ENCODE results near the gene RAI1. TPM values are rescaled to one million over a fixed set of nuclear protein-coding genes. Genes with fewer than 3 reads are reported as not detected.

The RAI1 gene
- total and polyA plus RNA-seq, 2 of the 13 experiments (the other 11 are each of a cell fraction or from before 2014, with no cell fraction given): 3.4 to 5.2 TPM

DNA sequence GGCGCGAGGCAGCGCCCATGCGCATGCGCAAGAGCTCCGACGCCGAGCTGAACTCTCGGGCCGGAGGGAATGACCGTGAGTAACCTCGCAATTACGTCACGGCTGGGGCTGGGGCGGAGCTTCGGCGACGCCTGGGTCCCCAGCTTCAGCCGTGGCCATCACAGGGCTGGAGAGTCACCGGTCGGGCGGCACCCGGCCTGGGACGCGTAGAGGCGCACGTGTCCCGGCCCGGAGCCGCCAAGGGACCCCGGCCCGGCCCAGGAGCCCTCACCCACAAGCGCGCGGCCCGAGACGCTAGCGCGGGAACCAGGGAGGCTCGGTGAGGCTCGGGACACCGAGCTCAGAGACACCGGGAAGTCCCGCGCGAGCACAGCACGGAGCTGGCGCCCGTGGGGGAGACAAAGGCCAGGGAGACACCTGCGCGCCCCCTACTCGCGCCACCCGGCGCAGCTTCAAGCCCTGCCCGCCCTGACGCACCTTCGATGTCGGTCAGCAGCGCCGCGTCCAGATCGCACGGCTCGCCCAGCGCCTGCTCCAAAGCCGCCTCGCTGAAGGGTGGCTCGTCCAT, 155.1 kb downstream of the RAI1 start (continued):
- TF ChIP-seq, protein P1, sequence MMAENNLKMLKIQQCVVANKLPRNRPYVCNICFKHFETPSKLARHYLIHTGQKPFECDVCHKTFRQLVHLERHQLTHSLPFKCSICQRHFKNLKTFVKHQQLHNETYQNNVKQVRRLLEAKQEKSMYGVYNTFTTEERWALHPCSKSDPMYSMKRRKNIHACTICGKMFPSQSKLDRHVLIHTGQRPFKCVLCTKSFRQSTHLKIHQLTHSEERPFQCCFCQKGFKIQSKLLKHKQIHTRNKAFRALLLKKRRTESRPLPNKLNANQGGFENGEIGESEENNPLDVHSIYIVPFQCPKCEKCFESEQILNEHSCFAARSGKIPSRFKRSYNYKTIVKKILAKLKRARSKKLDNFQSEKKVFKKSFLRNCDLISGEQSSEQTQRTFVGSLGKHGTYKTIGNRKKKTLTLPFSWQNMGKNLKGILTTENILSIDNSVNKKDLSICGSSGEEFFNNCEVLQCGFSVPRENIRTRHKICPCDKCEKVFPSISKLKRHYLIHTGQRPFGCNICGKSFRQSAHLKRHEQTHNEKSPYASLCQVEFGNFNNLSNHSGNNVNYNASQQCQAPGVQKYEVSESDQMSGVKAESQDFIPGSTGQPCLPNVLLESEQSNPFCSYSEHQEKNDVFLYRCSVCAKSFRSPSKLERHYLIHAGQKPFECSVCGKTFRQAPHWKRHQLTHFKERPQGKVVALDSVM (CRISPR knock-in tag; IDR thresholded peaks at IDR 0.05): 0 out of 2 replicates have a peak, but pooled peaks have one; percentile 3
- TF ChIP-seq GTF2F1 (IDR thresholded peaks at IDR 0.05; ENCODE audit: low read length): peak; percentile 62; the same call in 1 of the 2 replicates
- TF ChIP-seq HOXA9 (CRISPR knock-in tag; IDR thresholded peaks at IDR 0.05; ENCODE audit: borderline replicate concordance): no peak
- TF ChIP-seq, protein P2, sequence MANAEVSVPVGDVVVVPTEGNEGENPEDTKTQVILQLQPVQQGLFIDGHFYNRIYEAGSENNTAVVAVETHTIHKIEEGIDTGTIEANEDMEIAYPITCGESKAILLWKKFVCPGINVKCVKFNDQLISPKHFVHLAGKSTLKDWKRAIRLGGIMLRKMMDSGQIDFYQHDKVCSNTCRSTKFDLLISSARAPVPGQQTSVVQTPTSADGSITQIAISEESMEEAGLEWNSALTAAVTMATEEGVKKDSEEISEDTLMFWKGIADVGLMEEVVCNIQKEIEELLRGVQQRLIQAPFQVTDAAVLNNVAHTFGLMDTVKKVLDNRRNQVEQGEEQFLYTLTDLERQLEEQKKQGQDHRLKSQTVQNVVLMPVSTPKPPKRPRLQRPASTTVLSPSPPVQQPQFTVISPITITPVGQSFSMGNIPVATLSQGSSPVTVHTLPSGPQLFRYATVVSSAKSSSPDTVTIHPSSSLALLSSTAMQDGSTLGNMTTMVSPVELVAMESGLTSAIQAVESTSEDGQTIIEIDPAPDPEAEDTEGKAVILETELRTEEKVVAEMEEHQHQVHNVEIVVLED (CRISPR knock-in tag; IDR thresholded peaks at IDR 0.05; ENCODE audit: borderline replicate concordance): peak; percentile 51; the same call in 1 of the 2 replicates
- no peak for TF ChIP-seq MBNL3 (CRISPR knock-in tag; conservative IDR thresholded peaks at IDR 0.05)
- 0 out of 2 replicates have a peak, but pooled peaks have one; percentile 48 for TF ChIP-seq PRMT3 (CRISPR knock-in tag; IDR thresholded peaks at IDR 0.05; ENCODE audit: borderline replicate concordance, low read depth)
- TF ChIP-seq SMARCC2 (IDR thresholded peaks at IDR 0.05): no peak
- no peak for TF ChIP-seq SMARCE1 (IDR thresholded peaks at IDR 0.05; ENCODE audit: borderline replicate concordance)
- TF ChIP-seq SOX6 (IDR thresholded peaks at IDR 0.05): no peak
- peak; percentile 70 for TF ChIP-seq SOX6 (CRISPR knock-in tag; IDR thresholded peaks at IDR 0.05)
- TF ChIP-seq ZSCAN22 (CRISPR knock-in tag; IDR thresholded peaks at IDR 0.05): no peak
- TF ChIP-seq, protein P3, sequence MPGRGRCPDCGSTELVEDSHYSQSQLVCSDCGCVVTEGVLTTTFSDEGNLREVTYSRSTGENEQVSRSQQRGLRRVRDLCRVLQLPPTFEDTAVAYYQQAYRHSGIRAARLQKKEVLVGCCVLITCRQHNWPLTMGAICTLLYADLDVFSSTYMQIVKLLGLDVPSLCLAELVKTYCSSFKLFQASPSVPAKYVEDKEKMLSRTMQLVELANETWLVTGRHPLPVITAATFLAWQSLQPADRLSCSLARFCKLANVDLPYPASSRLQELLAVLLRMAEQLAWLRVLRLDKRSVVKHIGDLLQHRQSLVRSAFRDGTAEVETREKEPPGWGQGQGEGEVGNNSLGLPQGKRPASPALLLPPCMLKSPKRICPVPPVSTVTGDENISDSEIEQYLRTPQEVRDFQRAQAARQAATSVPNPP (CRISPR knock-in tag; IDR thresholded peaks at IDR 0.05): no peak
- TF ChIP-seq HOXA5 (CRISPR knock-in tag; IDR thresholded peaks at IDR 0.05): peak; percentile 94
- peak; percentile 65 for TF ChIP-seq RAD21 (CRISPR knock-in tag; IDR thresholded peaks at IDR 0.05)
- peak; percentile 52; the same call in 1 of the 2 replicates for TF ChIP-seq MIXL1 (CRISPR knock-in tag; IDR thresholded peaks at IDR 0.05)
- no peak for TF ChIP-seq ZNF670 (CRISPR knock-in tag; IDR thresholded peaks at IDR 0.05; ENCODE audit: borderline replicate concordance)
- peak; percentile 75; the same call in 1 of the 2 replicates for TF ChIP-seq MEIS2 (CRISPR knock-in tag; IDR thresholded peaks at IDR 0.05)
- TF ChIP-seq, protein P4, sequence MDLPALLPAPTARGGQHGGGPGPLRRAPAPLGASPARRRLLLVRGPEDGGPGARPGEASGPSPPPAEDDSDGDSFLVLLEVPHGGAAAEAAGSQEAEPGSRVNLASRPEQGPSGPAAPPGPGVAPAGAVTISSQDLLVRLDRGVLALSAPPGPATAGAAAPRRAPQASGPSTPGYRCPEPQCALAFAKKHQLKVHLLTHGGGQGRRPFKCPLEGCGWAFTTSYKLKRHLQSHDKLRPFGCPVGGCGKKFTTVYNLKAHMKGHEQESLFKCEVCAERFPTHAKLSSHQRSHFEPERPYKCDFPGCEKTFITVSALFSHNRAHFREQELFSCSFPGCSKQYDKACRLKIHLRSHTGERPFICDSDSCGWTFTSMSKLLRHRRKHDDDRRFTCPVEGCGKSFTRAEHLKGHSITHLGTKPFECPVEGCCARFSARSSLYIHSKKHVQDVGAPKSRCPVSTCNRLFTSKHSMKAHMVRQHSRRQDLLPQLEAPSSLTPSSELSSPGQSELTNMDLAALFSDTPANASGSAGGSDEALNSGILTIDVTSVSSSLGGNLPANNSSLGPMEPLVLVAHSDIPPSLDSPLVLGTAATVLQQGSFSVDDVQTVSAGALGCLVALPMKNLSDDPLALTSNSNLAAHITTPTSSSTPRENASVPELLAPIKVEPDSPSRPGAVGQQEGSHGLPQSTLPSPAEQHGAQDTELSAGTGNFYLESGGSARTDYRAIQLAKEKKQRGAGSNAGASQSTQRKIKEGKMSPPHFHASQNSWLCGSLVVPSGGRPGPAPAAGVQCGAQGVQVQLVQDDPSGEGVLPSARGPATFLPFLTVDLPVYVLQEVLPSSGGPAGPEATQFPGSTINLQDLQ (CRISPR knock-in tag; IDR thresholded peaks at IDR 0.05): no peak
- TF ChIP-seq JUNB (CRISPR knock-in tag; IDR thresholded peaks at IDR 0.05; ENCODE audit: borderline replicate concordance): no peak
- TF ChIP-seq NFE2 (CRISPR knock-in tag; IDR thresholded peaks at IDR 0.05): no peak
- no peak; the same call in 1 of the 2 replicates for TF ChIP-seq ZSCAN20 (CRISPR knock-in tag; IDR thresholded peaks at IDR 0.05; ENCODE audit: borderline replicate concordance)
- TF ChIP-seq GTF3A (CRISPR knock-in tag; conservative IDR thresholded peaks at IDR 0.05): no peak
- TF ChIP-seq IKZF1 (IDR thresholded peaks at IDR 0.05): no peak
- no peak; the same call in 1 of the 2 replicates for TF ChIP-seq PCBP1 (IDR thresholded peaks at IDR 0.05; ENCODE audit: borderline replicate concordance, low read depth, low read length)
- peak; percentile 74; the same call in 1 of the 2 replicates for TF ChIP-seq ZNF251 (CRISPR knock-in tag; IDR thresholded peaks at IDR 0.05)

Data from HepG2 (cell line).